HepG2 (cell line): ENCODE results near the gene DRAP1. TPM values are rescaled to one million over a fixed set of nuclear protein-coding genes. Genes with fewer than 3 reads are reported as not detected.

Experiments used
- ELF3 ChIP-seq: IDR thresholded peaks from 2 replicates; pipeline ENCODE4 v1.6.1; 2016; ENCODE audit warnings: missing genetic modification reagents, missing compliant biosample characterization
- FOXA3 ChIP-seq: IDR thresholded peaks from 2 replicates; pipeline ENCODE4 v1.6.1; 2016; ENCODE audit warnings: missing genetic modification reagents, missing compliant biosample characterization
- FOXJ3 ChIP-seq: sonication (generic); formaldehyde crosslinking; IDR thresholded peaks from 2 replicates; pipeline ENCODE4 v1.4.0; 2020; ENCODE audit warnings: missing genetic modification reagents, mild to moderate bottlenecking, borderline replicate concordance
- GABPA ChIP-seq, 2 experiments: IDR thresholded peaks; 2 replicates each; pipeline ENCODE4 v1.6.1; 2011 to 2016; ENCODE audit warnings: low read depth in 2 of 2, low read length in 1 of 2, missing biosample characterization in 1 of 2, missing genetic modification characterization in 1 of 2
- GMEB1 ChIP-seq: sonication (generic); formaldehyde crosslinking; IDR thresholded peaks from 2 replicates; pipeline ENCODE4 v1.5.1; 2020; ENCODE audit warnings: missing genetic modification reagents, mild to moderate bottlenecking, borderline replicate concordance
- IKZF4 ChIP-seq: sonication (generic); formaldehyde crosslinking; IDR thresholded peaks from 2 replicates; pipeline ENCODE4 v1.5.1; 2020; ENCODE audit warnings: borderline replicate concordance, mild to moderate bottlenecking, low read depth, missing genetic modification reagents; ENCODE audit errors: not compliant biosample characterization
- KDM5A ChIP-seq: fragments of 200-600 bp; sonication (generic); IDR thresholded peaks from 2 replicates; pipeline ENCODE4 v1.7.0; 2018; ENCODE audit warnings: antibody characterized with exemption, mild to moderate bottlenecking, low read length, borderline replicate concordance
- NFATC3 ChIP-seq: sonication (generic); formaldehyde crosslinking; IDR thresholded peaks from 2 replicates; pipeline ENCODE4 v1.5.1; 2020; ENCODE audit warnings: mild to moderate bottlenecking, missing genetic modification reagents
- RBM39 ChIP-seq: fragments of 200-400 bp; formaldehyde crosslinking; IDR thresholded peaks from one replicate; pipeline ENCODE4 v1.6.1; 2018; ENCODE audit warnings: antibody characterized with exemption, mild to moderate bottlenecking, low read depth, low read length; ENCODE audit not compliant: poor library complexity, severe bottlenecking
- REPIN1 ChIP-seq: sonication (generic); formaldehyde crosslinking; IDR thresholded peaks from 2 replicates; pipeline ENCODE4 v1.8.0; 2022; ENCODE audit warnings: missing genetic modification reagents, low read depth, mild to moderate bottlenecking, borderline replicate concordance
- REXO4 ChIP-seq: sonication (generic); formaldehyde crosslinking; IDR thresholded peaks from 2 replicates; pipeline ENCODE4 v1.8.0; 2022; ENCODE audit warnings: missing genetic modification reagents, mild to moderate bottlenecking, borderline replicate concordance
- SRSF4 ChIP-seq: fragments of 200-400 bp; formaldehyde crosslinking; IDR thresholded peaks from one replicate; pipeline ENCODE4 v1.6.1; 2018; ENCODE audit warnings: mild to moderate bottlenecking, low read depth, low read length, moderate library complexity; ENCODE audit not compliant: poor library complexity, severe bottlenecking
- TEF ChIP-seq: sonication (generic); formaldehyde crosslinking; IDR thresholded peaks from 2 replicates; pipeline ENCODE4 v1.5.0; 2020; ENCODE audit warnings: missing genetic modification reagents
- ZBTB43 ChIP-seq: sonication (generic); formaldehyde crosslinking; conservative IDR thresholded peaks from 2 replicates; pipeline ENCODE4 v1.4.0; 2020; ENCODE audit warnings: missing genetic modification reagents
- ZMYM4 ChIP-seq: sonication (generic); formaldehyde crosslinking; IDR thresholded peaks from 2 replicates; pipeline ENCODE4 v1.8.1; 2023; ENCODE audit warnings: mild to moderate bottlenecking, missing genetic modification reagents
- ZNF260 ChIP-seq: sonication (generic); formaldehyde crosslinking; IDR thresholded peaks from 2 replicates; pipeline ENCODE4 v1.4.0; 2020; ENCODE audit warnings: missing genetic modification reagents, low read depth, mild to moderate bottlenecking, borderline replicate concordance
- ZNF7 ChIP-seq: IDR thresholded peaks from 2 replicates; pipeline ENCODE4 v1.6.1; 2016; ENCODE audit warnings: missing biosample characterization, missing genetic modification reagents
- ZSCAN20 ChIP-seq: sonication (generic); formaldehyde crosslinking; IDR thresholded peaks from 2 replicates; pipeline ENCODE4 v1.4.0; 2020; ENCODE audit warnings: missing genetic modification reagents, mild to moderate bottlenecking, borderline replicate concordance
- polyA plus RNA-seq, 8 experiments: library from polyadenylated mRNA; depleted of rRNA in 3 of 8; stranded (reverse) in 7 of 8; unstranded in 1 of 8; fragments of >200 nt; fragmentation: Illumina TruSeq in 4 of 8; extraction: Trizol in 4 of 8; gene quantifications; 2 replicates each; pipeline versions ENCODE4 v1.2.1 to v1.2.3, GENCODE V29; 2011 to 2016; ENCODE audit warnings: low read depth in 4 of 8, missing spikeins in 1 of 8, mixed read lengths in 1 of 8; ENCODE audit not compliant: insufficient read depth in 1 of 8
- total RNA-seq, 5 experiments: library from RNA; depleted of rRNA; stranded (reverse); fragments of >200 nt; fragmentation: Illumina TruSeq; extraction: Trizol; gene quantifications; 2 replicates each; pipeline ENCODE4 v1.2.3, GENCODE V29; 2016; ENCODE audit warnings: low read depth in 1 of 5
- TF ChIP-seq, protein P1 (sequence below): sonication (generic); formaldehyde crosslinking; IDR thresholded peaks from 2 replicates; pipeline ENCODE4 v1.8.0; 2022; ENCODE audit warnings: missing genetic modification reagents, low read depth, mild to moderate bottlenecking, borderline replicate concordance
- TF ChIP-seq, protein P2 (sequence below): sonication (generic); formaldehyde crosslinking; IDR thresholded peaks from 2 replicates; pipeline ENCODE4 v1.5.0; 2020; ENCODE audit warnings: missing genetic modification reagents
- TF ChIP-seq, protein P3 (sequence below): sonication (generic); formaldehyde crosslinking; IDR thresholded peaks from 2 replicates; pipeline ENCODE4 v1.8.0; 2022; ENCODE audit warnings: missing genetic modification reagents, mild to moderate bottlenecking, inconsistent platforms, borderline replicate concordance

The DRAP1 gene
- total and polyA plus RNA-seq, 2 of the 13 experiments (the other 11 are each of a cell fraction or from before 2014, with no cell fraction given): 46.8 to 52.3 TPM

DNA sequence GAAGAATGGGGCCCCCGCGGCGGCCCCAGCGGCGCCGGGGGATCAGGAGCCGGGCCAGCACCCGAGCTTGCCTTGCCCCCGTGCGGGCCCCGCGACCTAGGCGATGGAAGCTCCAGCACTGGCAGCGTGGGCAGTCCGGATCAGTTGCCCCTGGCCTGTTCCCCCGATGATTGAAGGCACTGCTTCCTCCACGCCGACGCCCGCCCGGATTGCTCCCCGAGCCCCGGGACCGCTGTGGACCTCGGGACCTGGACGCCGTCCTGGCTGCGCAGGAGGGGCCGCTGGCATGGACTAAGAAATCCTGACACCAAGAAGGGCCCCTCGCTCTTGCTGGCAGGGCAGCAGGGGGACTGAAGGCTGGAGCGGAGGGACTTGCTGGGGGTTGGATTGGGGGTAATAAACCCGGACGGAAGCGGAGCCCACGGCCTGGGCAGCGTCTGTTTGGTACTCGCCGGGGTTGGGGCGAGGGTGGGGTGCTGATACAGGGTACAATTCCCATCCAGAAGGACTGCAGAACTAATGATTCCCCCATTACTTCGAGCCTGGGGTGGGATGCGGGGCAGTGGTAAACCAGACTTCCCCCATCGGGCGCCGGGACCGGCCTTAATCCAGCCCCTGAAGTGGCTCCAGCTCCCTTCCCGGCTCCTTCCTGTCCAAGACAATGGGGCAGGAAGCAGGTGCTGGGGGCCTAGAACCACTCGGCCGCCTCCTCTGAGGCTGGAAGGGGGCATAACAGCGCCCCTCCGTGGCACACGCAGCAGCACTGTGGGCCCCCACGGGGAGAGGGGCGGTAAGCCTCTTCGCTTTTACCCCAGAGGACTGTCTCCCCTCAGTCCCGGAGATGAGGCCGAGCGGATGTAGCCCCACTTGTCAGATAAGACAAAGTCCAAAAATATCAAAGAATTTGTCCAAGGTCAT, 27.7 kb upstream of the DRAP1 start (continued):
- TF ChIP-seq, protein P1, sequence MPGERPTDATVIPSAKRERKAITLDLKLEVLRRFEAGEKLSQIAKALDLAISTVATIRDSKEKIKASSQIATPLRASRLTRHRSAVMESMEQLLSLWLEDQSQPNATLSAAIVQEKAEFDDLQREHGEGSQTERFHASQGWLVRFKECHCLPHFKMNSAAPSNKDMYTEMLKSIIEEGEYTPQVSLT: no peak
- TF ChIP-seq, protein P2, sequence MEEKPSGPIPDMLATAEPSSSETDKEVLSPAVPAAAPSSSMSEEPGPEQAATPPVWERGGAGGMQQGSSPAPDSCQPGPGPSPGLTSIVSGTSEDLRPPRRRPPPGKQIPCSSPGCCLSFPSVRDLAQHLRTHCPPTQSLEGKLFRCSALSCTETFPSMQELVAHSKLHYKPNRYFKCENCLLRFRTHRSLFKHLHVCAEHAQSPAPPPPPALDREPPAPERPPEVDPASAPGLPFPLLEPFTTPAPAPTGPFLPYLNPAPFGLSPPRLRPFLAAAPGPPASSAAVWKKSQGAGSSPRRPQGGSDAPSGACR: no peak
- TF ChIP-seq ZBTB43 (CRISPR knock-in tag): no peak
- no peak for TF ChIP-seq REXO4 (CRISPR knock-in tag)
- TF ChIP-seq ELF3 (CRISPR knock-in tag): no peak; the same call in 1 of the 2 replicates
- TF ChIP-seq TEF (CRISPR knock-in tag): no peak
- no peak for TF ChIP-seq KDM5A
- no peak for TF ChIP-seq NFATC3 (CRISPR knock-in tag)
- TF ChIP-seq REPIN1: peak; percentile 56; the same call in 1 of the 2 replicates
- TF ChIP-seq FOXJ3 (CRISPR knock-in tag): no peak
- TF ChIP-seq RBM39: no peak
- TF ChIP-seq ZNF7 (CRISPR knock-in tag): no peak
- no peak for TF ChIP-seq SRSF4
- no peak for TF ChIP-seq GMEB1 (CRISPR knock-in tag)
- TF ChIP-seq GABPA (IDR thresholded peaks at IDR 0.05; ENCODE audit: low read depth, low read length): no peak
- peak; percentile 74 for TF ChIP-seq GABPA (CRISPR knock-in tag; IDR thresholded peaks at IDR 0.05; ENCODE audit: low read depth)
- TF ChIP-seq, protein P3, sequence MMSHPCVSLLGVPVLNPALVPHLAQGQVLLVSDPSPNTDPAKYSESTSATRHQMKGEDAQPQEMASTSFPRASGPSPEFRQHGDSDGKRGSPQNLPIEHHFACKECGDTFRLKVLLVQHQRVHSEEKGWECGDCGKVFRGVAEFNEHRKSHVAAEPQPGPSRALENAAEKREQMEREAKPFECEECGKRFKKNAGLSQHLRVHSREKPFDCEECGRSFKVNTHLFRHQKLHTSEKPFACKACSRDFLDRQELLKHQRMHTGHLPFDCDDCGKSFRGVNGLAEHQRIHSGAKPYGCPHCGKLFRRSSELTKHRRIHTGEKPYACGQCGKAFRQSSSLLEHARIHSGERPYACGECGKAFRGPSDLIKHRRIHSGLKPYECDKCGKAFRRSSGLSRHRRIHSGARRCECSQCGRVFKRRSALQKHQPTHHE (CRISPR knock-in tag): no peak
- no peak for TF ChIP-seq IKZF4 (CRISPR knock-in tag)
- no peak for TF ChIP-seq ZSCAN20
- TF ChIP-seq ZNF260: no peak
- 0 out of 2 replicates have a peak, but pooled peaks have one; percentile 24 for TF ChIP-seq ZMYM4
- TF ChIP-seq FOXA3 (CRISPR knock-in tag): peak; percentile 36
